ENCODE measurements around the gene TRPV6. TPM values are rescaled to one million over a fixed set of nuclear protein-coding genes. Genes with fewer than 3 reads are reported as not detected.

The TRPV6 gene
- polyA plus RNA-seq, 1 donor, result 0.05 TPM

GRCh38 chr7:142882338-142882678 lies 3.2 kb downstream of the TRPV6 start:
- no peak for DNase-seq

GRCh38 chr7:142881586-142882337 lies 3.8 kb downstream of the TRPV6 start:
- no peak for DNase-seq

DNA sequence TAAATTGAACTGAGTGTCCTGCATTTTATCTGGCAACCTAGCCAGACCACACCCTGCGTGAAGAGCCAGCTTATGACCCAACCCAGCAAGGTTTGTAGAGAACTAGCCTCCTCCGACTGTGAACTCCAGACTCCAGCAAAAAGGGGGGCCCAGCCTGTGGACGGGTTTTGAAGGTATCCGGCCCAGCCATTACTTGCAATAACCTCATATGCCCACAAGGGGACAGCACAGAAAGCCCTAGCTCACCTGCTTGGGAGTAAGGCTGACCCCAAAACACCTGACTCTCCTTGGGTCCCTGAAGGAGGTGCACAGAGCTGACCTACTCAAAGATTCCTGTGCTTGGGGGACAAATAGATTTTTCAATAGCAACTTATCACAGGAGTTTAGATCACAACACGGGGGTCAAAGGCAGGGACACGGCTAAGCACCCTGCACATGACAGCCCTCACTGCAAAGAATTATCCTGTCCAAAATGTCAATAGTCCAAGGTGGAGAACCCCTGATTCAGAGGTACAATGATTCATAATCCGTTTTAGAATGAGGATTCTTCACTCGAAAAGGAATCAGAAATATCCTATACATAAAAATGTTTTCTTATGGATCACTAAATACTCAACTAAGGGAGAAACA lies 4.6 kb downstream of the TRPV6 start:
- no peak for DNase-seq

DNA sequence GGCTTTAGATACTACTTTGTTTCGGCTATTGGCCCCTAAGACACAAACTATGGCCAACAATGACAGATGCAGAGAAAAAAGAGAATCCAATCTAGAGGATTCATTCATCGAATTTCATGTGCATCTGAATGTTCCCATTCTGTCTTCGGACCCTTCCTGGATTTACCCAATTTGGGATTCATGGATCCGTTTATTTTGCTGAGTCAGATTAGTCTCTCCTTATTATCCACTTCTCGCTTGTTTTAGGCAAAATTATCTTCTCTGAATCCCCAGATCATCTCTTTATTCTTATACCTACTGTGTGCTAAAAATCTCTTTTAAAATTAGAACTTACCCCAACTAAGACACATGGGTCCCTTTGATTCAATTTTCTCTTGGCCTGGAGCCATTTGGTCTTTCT lies 6.5 kb downstream of the TRPV6 start:
- DNase-seq, result no peak

GRCh38 chr7:142878315-142878714 lies 7.2 kb downstream of the TRPV6 start:
- no peak for DNase-seq

GRCh38 chr7:142876991-142877910 lies 8.3 kb downstream of the TRPV6 start:
- DNase-seq, result no peak

- DNase-seq, result no peak
Measured at GRCh38 chr7:142876236-142876960, 9.1 kb downstream of the TRPV6 start.

GRCh38 chr7:142875456-142875855 lies 10.1 kb downstream of the TRPV6 start:
- DNase-seq, result no peak

- DNase-seq, result no peak
Measured at GRCh38 chr7:142874837-142875236, 10.7 kb downstream of the TRPV6 start.

GRCh38 chr7:142874409-142874808 lies 11.1 kb downstream of the TRPV6 start:
- DNase-seq, result no peak

- DNase-seq, result no peak
Measured at GRCh38 chr7:142873871-142874270, 11.7 kb downstream of the TRPV6 start.

DNA sequence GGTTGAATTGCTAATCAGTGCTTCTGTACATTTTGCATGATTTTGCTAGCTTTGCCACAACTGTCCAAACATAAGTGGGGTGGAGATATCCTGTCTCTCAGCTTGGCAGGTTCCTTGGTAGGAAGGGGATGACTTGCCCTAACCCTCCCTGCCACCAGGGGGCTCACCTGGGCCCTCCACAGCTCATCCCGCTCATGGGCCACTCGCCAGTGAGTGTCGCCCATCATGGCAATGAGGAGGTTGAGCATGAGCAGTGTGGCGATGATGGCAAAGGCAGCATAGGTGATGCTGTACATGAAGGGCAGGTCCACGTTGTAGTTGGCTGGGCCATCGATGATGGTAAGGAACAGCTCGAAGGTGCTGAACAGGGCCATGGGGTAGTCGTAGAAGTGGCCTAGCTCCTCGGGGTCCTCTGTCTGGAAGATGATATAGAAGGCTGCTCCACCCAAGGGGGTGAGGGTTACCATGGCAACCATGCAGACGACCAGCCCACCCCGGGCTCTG lies 12.2 kb downstream of the TRPV6 start:
- DNase-seq, result no peak

GRCh38 chr7:142872106-142872675 lies 13.4 kb downstream of the TRPV6 start:
- no peak for DNase-seq

DNA sequence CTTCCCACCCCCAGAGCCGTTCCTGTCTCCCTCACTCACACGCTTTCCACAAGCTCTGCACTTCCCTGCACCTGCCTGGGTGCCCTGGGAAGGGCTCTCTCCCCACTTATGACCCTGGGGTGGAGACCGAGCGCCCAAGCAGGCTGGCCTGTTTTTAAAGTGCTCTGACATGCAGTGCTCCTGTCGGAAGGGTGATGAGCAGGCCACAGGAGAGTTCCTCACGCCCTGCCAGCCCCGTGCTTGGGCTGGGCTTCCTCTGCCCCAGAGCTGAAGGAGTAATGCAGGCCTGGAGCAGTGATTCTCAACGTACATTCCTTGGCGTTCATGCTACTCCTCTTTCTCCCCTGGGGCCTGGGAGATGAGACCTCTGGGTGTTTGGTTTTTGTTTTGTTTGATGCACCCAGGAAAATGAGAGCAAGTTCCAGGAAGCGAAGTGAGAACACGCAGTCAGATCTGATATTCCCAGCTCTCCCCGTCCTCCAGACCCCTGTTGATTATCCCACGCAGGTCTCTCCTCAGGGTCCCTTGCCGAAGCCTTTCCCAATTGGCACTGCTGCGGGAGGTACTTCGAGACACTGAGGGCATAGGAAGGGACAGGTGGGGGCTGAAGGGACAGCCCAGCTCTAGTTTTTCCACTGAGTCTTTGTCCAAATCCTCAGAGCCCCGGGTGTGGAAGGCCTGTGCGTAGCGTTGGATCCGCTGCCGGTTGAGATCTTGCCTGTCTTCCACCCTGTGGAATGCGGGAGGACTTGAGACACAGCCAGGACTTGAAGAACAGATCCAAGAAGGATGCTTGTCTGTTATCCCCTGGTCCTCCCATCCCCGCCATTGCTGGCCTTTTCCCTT lies 14.1 kb downstream of the TRPV6 start:
- no peak for DNase-seq

- no peak for DNase-seq
Measured at GRCh38 chr7:142870566-142871259, 14.8 kb downstream of the TRPV6 start.

GRCh38 chr7:142870147-142870559 lies 15.4 kb downstream of the TRPV6 start:
- DNase-seq, result no peak

- DNase-seq, result no peak
Measured at GRCh38 chr7:142869434-142869833, 16.1 kb downstream of the TRPV6 start.

- DNase-seq, result no peak
Measured at GRCh38 chr7:142868986-142869415, 16.5 kb downstream of the TRPV6 start.

DNA sequence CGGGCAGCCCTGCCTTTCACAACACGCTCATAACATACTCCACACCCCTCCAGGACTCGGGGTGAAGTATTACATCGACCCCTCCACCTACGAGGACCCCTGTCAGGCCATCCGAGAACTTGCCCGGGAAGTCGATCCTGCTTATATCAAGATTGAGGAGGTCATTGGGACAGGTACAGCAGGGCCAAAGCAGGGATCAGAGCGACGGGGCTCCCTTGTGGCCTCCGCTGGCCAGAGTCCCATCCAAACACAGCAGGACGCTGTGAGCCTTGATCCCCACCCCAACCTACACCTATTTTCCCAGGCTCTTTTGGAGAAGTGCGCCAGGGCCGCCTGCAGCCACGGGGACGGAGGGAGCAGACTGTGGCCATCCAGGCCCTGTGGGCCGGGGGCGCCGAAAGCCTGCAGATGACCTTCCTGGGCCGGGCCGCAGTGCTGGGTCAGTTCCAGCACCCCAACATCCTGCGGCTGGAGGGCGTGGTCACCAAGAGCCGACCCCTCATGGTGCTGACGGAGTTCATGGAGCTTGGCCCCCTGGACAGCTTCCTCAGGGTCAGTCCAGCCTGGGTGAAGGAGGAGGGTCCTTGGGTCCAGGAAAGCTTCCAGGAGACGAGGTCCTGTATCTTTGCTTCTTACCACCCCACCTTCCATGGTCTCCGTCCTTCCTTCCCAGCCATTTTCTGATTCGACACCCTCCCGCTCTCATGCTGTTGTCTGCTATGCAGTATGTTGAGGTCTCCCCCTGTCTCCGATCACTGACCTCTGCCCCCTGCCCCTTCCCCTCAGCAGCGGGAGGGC lies 17.2 kb downstream of the TRPV6 start:
- no peak for DNase-seq

All from hindlimb muscle (tissue), 1 donor.